Fibroblast of lung (primary cell): Measurements from ENCODE around the gene SHISA8. TPM values are rescaled to one million over a fixed set of nuclear protein-coding genes. Genes with fewer than 3 reads are reported as not detected.

Source experiments
- DNase-seq, 2 donors: peaks; one replicate each; pipeline versions ENCODE4 v3.0.0 to v3.0.0-alpha.2; 2010; ENCODE audit warnings: low read depth in 2 of 2
- H2AFZ ChIP-seq: 2 replicates; pipeline ENCODE4 v1.5.1; 2012; ENCODE audit warnings: low read length, control low read depth, inconsistent platforms
- H3K27ac ChIP-seq: 2 replicates; pipeline ENCODE4 v1.5.1; 2011; ENCODE audit warnings: low read length, control low read depth; ENCODE audit not compliant: insufficient read depth
- H3K27me3 ChIP-seq: 2 replicates; pipeline ENCODE4 v1.5.1; 2011; ENCODE audit warnings: mild to moderate bottlenecking, low read length; ENCODE audit not compliant: control insufficient read depth, insufficient read depth
- H3K36me3 ChIP-seq: 2 replicates; pipeline ENCODE4 v1.5.1; 2011; ENCODE audit warnings: low read length; ENCODE audit not compliant: control insufficient read depth, insufficient read depth
- H3K4me1 ChIP-seq: 2 replicates; pipeline ENCODE4 v1.5.1; 2011; ENCODE audit warnings: low read length; ENCODE audit not compliant: control insufficient read depth, insufficient read depth; ENCODE audit errors: extremely low read depth
- H3K4me2 ChIP-seq: 2 replicates; pipeline ENCODE4 v1.5.1; 2011; ENCODE audit warnings: low read length, control low read depth; ENCODE audit not compliant: insufficient read depth; ENCODE audit errors: extremely low read depth
- H3K4me3 ChIP-seq, 4 experiments: fragments of 200-600 bp in 1 of 4; sonication (generic) in 1 of 4; replicated peaks in 1 of 4; 2 replicates each; pipeline ENCODE4 v1.5.1; 2011 to 2016; ENCODE audit warnings: low read length in 4 of 4, low read depth in 3 of 4, mild to moderate bottlenecking in 3 of 4, control low read depth in 2 of 4, inconsistent platforms in 1 of 4, mixed read lengths in 1 of 4; ENCODE audit not compliant: insufficient read depth in 1 of 4; ENCODE audit errors: control extremely low read depth in 1 of 4
- H3K79me2 ChIP-seq: 2 replicates; pipeline ENCODE4 v1.5.1; 2012; ENCODE audit warnings: mild to moderate bottlenecking, low read length, inconsistent platforms; ENCODE audit not compliant: control insufficient read depth, insufficient read depth
- H3K9ac ChIP-seq: 2 replicates; pipeline ENCODE4 v1.5.1; 2011; ENCODE audit warnings: mild to moderate bottlenecking, low read length, control low read depth; ENCODE audit not compliant: insufficient read depth
- H3K9me3 ChIP-seq: 2 replicates; pipeline ENCODE4 v1.5.1; 2012; ENCODE audit warnings: low read depth, low read length; ENCODE audit not compliant: control insufficient read depth, insufficient read depth
- H4K20me1 ChIP-seq: 2 replicates; pipeline ENCODE4 v1.5.1; 2011; ENCODE audit warnings: low read length; ENCODE audit not compliant: control insufficient read depth, insufficient read depth; ENCODE audit errors: extremely low read depth
- EZH2 ChIP-seq: IDR thresholded peaks from 2 replicates; pipeline ENCODE4 v1.5.1; 2012; ENCODE audit warnings: low read length, control low read depth, mild to moderate bottlenecking; ENCODE audit errors: missing control alignments
- polyA plus RNA-seq, 2 donors: library from polyadenylated mRNA; depleted of rRNA in 1 of 2; stranded (reverse) in 1 of 2; unstranded in 1 of 2; fragments of >200 nt; gene quantifications; 2 replicates each; pipeline ENCODE4 v1.2.1, GENCODE V29; 2011 to 2012; ENCODE audit warnings: missing spikeins in 1 of 2
- total RNA-seq: library from RNA; depleted of rRNA; stranded (reverse); fragments of >200 nt; gene quantifications from 2 replicates; pipeline ENCODE4 v1.2.1, GENCODE V29; 2014
- TF ChIP-seq, protein P1 (sequence below), 2 donors: IDR thresholded peaks in 1 of 2; conservative IDR thresholded peaks in 1 of 2; 1 replicate in 1 of 2; 2 replicates in 1 of 2; pipeline ENCODE4 v1.5.1; 2011 to 2012; ENCODE audit warnings: low read length in 2 of 2, control low read depth in 1 of 2, inconsistent platforms in 1 of 2, low read depth in 1 of 2, mild to moderate bottlenecking in 1 of 2

The SHISA8 gene
- total and polyA plus RNA-seq, 2 donors (not counting 1 experiment from before 2014, with no cell fraction given) = not detected

DNA sequence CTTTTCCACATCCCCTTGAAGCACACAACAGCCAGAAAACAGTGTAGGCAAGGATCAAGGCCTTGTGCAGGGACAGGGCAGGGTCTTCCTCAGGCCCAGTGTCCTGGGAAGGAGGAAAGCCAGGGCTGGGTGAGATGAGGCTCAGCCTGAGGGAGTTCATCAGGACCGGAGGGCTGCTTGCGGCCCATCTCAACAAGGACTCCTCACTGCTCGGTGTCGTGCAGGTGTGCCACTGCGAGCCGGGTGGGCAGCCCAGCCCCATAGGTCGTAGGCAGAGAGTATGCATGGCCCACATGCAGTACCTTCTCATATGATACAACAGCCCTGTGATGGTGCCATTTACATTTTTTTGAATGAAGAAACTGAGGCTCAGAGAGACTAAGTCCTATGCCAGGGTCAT is 12.9 kb downstream of the SHISA8 start:
- Histone ChIP-seq H3K4me3 (no peak overlapping the region), H3K4me1 (no peaks in the 10 kb centered on the region), H3K36me3 (peaks cover 42% of the 10 kb centered on the region), H3K27me3 (no peaks in the 10 kb centered on the region), H2AFZ (no peak overlapping the region), H4K20me1 (no peaks in the 10 kb centered on the region), H3K9ac (no peak overlapping the region), H3K79me2 (no peaks in the 10 kb centered on the region), H3K9me3 (no peaks in the 10 kb centered on the region), H3K27ac (no peak overlapping the region), H3K4me2 (no peak overlapping the region)
- no peak for TF ChIP-seq EZH2
- TF ChIP-seq, protein P1, sequence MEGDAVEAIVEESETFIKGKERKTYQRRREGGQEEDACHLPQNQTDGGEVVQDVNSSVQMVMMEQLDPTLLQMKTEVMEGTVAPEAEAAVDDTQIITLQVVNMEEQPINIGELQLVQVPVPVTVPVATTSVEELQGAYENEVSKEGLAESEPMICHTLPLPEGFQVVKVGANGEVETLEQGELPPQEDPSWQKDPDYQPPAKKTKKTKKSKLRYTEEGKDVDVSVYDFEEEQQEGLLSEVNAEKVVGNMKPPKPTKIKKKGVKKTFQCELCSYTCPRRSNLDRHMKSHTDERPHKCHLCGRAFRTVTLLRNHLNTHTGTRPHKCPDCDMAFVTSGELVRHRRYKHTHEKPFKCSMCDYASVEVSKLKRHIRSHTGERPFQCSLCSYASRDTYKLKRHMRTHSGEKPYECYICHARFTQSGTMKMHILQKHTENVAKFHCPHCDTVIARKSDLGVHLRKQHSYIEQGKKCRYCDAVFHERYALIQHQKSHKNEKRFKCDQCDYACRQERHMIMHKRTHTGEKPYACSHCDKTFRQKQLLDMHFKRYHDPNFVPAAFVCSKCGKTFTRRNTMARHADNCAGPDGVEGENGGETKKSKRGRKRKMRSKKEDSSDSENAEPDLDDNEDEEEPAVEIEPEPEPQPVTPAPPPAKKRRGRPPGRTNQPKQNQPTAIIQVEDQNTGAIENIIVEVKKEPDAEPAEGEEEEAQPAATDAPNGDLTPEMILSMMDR (conservative IDR thresholded peaks at IDR 0.05 in 1 of 2, IDR thresholded peaks at IDR 0.05 in 1 of 2; ENCODE audit: low read depth in 1 of 2, low read length in 2 of 2) = no peak
- no peak for DNase-seq

DNA sequence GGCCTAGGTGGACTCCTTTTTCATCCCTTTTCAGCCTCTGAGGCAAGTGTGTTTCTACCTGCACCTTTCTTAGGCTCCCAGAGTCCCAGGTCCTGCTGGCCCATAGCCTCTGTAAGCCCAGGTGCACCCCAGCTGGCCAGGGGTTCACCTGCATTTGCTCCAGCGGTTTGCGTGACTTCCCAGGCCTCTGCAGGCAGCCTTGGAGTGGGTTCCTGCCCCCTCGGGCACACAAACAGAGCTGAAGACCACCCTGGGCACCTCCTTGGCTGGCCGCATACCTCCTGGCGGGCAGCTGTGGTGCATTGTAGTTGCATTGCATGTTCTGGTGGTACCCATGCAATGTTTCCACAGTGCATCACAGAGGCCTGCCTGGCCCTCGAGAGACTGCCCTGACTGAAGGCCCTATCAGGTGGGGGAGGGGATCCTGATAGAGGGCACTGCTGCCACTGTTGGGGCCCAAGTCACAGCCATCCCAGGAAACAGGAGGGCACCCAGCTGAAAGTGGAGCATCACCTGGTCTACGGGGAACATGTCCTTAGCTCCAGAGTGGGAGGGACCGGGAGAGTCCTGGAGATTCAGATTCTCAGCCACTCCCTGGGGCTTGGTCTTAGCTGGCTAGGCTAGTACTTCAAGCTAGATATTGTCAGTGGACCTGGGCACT is 14.1 kb downstream of the SHISA8 start:
- no peak overlapping the region for H3K4me3 ChIP-seq
- no peak overlapping the region for H2AFZ ChIP-seq
- H3K36me3 ChIP-seq = peaks cover 47% of the 10 kb centered on the region
- H3K27ac ChIP-seq = no peak overlapping the region
- H3K27me3 ChIP-seq = no peaks in the 10 kb centered on the region
- H4K20me1 ChIP-seq = no peaks in the 10 kb centered on the region
- H3K9me3 ChIP-seq = no peaks in the 10 kb centered on the region
- no peak overlapping the region for H3K4me2 ChIP-seq
- H3K79me2 ChIP-seq = no peaks in the 10 kb centered on the region
- no peak for DNase-seq
- TF ChIP-seq EZH2 = no peak
- TF ChIP-seq, protein P1 (conservative IDR thresholded peaks at IDR 0.05 in 1 of 2, IDR thresholded peaks at IDR 0.05 in 1 of 2; ENCODE audit: low read depth in 1 of 2, low read length in 2 of 2) = no peak
- H3K4me1 ChIP-seq = no peaks in the 10 kb centered on the region
- no peak overlapping the region for H3K9ac ChIP-seq

DNA sequence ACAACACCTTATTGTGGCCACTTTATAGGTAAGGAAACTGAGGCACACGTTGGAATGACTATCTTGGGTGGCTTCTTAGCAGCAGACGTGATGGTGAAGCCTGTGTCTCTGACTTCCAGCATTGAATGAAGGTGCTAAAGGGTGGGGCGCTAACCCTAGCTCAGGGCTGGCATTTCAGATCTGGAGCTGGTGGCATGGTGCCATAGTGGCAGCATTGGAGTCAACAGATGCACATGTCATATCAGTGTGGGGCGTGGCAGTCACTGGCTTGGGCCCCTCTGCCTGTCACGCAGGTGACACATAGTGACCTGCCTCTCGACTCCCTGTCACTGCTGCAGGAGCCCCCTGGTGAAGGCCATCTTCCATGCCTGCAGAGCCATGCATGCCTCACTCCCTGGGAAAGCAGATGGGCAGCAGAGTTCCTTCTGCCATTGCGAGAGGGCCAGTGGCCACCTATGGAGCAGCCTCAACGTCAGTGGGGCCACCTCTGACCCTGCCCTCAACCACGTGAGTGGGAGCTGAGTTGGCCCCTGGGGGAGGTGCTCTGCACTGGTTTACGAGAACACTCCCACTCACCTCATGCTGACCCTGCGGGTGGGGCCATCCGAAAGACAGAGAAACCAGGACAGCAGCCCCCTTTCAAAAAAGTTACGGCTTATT is 14.8 kb downstream of the SHISA8 start:
- Histone ChIP-seq H3K9ac (no peak overlapping the region), H3K79me2 (no peaks in the 10 kb centered on the region), H3K4me1 (no peaks in the 10 kb centered on the region), H2AFZ (no peak overlapping the region), H3K9me3 (no peaks in the 10 kb centered on the region), H3K4me3 (no peak overlapping the region), H4K20me1 (no peaks in the 10 kb centered on the region), H3K27ac (no peak overlapping the region), H3K36me3 (peaks cover 47% of the 10 kb centered on the region), H3K4me2 (no peak overlapping the region), H3K27me3 (no peaks in the 10 kb centered on the region)
- TF ChIP-seq, protein P1 (conservative IDR thresholded peaks at IDR 0.05 in 1 of 2, IDR thresholded peaks at IDR 0.05 in 1 of 2; ENCODE audit: low read depth in 1 of 2, low read length in 2 of 2) = no peak
- no peak for TF ChIP-seq EZH2
- DNase-seq = no peak
